HG03469 (cell line): ENCODE measurements around the gene SLC25A42.
"Not testable (repeated sequence)": the region's sequence is repeated elsewhere in the genome, so short reads cannot be mapped to it uniquely, and the experiment has no call there.

ENCODE experiments used
- ATAC-seq: cut with Tn5 transposase; IDR thresholded peaks from one replicate; pipeline ENCODE4 v1.9.1; 2021; ENCODE audit warnings: mild to moderate bottlenecking, moderate library complexity, moderate number of reproducible peaks; ENCODE audit not compliant: unreplicated experiment

The SLC25A42 gene

GRCh38 chr19:19101540-19101939 lies 37.7 kb downstream of the SLC25A42 start:
- no peak for ATAC-seq

DNA sequence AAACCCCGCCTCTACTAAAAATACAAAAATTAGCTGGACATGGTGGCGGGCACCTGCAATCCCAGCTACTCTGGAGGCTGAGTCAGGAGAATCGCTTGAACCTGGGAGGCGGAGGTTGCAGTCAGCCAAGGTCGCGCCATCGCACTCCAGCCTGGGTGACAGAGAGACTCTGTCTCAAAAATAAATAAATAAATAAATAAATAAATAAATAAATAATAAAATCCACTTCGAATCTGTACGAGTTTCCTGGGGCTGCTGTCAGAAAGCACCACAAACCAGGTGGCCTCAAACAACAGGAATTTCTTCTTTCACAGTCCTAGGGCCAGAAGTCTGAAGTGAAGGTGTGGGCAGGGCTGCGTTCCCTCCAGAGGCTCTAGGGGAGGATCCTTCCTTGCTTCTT lies 38.8 kb downstream of the SLC25A42 start:
- ATAC-seq: not testable (repeated sequence)

DNA sequence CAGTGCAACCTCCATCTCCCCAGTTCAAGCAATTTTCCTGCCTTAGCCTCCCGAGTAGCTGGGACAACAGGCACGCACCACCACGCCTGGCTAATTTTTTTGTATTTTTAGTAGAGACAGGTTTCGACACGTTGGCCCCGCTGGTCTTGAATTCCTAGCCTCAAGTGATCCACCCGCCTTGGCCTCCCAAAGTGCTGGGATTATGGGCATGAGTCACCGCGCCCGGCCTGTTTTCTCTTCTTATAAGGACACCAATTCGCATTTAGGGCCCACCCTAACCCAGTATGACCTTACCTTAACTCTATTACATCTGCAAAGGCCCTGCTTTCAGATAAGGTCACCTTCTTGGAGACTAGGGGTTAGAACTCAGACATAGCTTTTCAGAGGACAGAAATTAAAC lies 39.4 kb downstream of the SLC25A42 start:
- no peak for ATAC-seq

DNA sequence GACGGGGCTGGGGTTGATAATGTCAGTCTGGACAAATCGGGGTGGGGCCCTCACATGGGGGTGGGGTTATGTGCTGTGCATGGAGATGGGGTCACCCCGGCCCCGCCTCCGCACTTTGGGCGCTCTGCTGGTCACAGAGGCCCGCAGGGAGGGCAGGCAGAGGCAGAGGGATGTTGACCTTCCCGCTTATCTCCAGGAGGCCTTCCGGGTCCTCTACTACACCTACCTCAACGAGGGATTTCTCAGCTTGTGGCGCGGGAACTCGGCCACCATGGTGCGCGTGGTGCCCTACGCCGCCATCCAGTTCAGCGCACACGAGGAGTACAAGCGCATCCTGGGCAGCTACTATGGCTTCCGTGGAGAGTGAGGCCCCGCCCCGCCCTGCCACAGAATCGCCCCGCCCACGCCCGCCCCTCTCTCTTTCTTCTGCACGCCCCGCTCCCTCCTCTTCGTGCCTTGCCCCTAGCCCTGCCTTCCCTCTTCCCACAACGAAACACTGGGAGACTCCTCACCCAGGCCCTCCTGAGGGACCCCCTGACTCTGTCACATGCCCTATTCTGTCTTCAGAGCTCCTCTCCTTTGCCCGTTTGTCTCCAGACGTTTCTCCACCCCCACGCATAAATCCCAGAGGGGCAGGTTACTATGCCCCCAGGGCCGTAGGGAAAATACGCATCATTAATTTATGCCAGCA lies 41.7 kb downstream of the SLC25A42 start:
- no peak for ATAC-seq

DNA sequence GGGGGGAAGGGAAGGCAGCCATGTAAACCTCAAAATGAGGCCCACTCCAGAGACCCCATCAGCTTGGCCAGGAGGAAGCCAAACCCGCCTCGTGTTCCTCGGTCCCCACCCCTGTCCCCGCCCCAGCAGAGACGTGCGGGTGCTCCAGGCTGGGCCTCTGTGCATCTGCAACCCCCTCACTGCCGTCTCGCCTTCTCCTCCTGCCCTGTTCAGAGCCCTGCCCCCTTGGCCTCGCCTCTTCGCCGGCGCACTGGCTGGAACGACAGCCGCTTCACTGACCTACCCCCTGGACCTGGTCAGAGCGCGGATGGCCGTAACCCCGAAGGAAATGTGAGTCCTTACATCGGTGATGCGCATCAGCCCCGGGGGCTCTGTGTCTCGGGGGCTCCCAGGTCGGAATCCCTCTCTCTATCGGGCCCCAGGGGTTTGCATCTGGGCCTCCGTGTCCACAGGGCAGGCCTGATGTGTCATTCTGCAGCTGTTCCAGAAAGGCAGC lies 42.3 kb downstream of the SLC25A42 start:
- ATAC-seq: no peak

DNA sequence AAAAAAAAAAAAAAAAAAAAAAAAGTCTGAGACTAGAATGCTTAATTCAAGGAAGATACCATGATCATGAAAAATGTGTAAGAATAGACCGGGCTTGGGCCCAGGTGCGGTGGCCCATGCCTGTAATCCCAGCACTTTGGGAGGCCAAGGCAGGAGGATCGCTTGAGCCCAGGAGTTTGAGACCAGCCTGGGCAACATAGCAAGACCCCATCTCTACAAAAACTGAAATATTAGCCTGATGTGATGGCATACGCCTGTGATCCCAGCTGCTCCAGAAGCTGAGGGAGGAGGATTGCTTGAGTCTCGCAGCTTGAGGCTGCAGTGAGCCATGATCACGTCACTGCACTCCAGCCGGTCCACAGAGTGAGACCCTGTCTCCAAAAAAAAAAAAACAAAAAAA lies 43.1 kb downstream of the SLC25A42 start:
- ATAC-seq: not testable (repeated sequence)

- no peak for ATAC-seq
Measured at GRCh38 chr19:19107654-19108053, 43.9 kb downstream of the SLC25A42 start.

DNA sequence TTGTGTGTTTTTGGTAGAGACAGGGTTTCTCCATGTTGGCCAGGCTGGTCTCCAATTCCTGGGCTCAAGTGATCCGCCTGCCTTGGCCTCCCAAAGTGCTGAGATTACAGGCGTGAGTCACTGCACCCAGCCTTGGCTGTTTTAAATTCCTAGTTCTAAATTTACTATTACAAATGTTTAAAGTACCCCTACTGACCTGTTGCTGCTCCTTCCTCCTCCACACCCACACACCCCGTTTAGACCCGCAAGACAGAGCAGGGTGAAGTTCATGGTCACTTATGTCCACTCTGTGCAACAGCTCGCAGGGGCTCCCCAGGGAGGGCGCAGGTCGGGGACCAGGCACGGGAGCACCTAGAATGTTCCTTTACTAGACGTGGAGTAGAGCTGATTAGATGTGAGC lies 45.8 kb downstream of the SLC25A42 start:
- no peak for ATAC-seq

DNA sequence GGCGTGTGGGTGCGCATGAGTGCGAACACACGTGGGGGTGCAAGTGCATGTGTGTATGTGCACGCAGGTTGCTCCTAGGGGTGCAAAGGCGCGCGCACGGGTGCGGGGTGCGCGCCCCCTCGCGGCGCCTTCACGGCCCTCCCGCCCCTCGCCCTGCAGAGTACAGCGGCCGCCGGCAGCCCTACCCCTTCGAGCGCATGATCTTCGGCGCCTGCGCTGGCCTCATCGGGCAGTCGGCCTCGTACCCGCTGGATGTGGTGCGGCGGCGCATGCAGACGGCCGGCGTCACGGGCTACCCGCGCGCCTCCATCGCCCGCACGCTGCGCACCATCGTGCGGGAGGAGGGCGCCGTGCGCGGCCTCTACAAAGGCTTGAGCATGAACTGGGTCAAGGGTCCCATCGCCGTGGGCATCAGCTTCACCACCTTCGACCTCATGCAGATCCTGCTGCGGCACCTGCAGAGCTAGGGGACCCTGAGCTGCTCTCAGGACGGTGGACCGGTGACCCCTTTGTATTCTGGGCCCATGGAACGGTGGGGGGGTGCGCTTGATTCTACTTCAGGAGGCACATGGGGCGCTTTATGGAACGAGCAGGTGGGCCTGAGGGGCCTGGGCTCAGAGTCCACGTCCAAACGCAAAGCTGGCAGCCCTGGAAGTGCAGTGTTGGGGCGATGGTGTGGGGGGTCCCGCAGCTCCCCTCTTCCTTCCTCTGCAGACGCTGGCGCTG lies 46.8 kb downstream of the SLC25A42 start:
- no peak for ATAC-seq

DNA sequence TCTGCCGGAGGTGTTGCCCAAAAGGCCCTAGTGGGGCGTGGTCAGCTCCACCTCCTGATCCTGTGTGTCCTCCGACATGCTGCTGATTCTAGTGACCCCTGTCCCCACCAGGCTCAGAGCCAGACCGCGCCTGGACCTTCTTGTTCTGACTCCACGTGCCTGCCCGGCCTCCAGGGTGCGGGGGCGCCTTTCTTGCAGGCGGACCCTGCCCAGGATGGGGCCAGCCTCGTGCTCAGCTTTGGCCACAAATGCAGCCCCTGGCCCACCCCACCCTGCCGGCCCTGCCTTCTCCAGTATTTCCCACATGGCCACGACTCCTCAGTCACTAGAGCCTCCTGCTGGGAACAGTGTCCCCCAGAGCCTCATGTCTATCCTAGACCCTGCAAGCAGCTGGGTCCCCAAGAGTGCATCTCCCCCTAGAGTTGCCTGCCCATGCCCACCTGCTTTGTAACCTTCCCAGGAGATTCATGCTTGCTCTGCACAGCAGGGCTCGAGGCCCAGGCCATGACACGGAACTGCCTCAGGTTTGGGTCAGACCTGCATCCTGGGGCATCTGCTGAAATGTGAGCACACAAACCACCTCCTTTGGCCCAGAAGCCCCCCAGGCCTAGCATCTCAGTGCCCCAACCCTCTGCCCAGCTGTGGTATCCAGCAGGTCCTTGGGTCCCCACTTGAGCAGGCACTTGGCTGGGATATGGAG lies 47.5 kb downstream of the SLC25A42 start:
- ATAC-seq: no peak

DNA sequence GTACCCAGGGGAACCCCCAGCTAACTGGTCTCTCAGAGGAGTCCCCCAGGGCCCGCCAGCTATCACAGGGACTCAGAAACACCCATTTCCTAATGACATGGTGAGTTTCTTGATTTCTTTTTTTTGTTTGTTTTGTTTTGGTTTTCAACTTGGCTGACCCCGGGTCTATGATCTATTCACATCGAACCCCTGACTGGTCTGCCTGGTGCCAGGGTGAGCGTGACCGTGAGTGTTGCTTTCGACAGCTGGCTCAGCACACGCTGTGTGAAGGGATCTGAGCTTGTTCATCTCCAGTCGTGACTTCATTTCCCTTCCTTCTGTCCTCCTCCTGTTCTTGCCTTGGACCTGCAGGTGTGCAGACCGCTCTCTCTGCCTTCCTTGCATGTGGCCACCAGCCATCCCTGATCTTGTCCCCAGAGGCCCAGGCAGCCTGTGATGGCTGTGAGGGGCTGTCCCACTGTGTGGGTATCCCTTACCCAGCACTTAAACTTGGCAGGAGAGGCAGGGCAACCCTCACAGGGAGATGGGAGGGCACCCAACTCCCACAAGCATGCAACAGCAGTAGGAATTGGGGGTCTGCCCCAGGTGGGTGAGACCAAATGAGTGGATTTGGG lies 48.3 kb downstream of the SLC25A42 start:
- no peak for ATAC-seq

DNA sequence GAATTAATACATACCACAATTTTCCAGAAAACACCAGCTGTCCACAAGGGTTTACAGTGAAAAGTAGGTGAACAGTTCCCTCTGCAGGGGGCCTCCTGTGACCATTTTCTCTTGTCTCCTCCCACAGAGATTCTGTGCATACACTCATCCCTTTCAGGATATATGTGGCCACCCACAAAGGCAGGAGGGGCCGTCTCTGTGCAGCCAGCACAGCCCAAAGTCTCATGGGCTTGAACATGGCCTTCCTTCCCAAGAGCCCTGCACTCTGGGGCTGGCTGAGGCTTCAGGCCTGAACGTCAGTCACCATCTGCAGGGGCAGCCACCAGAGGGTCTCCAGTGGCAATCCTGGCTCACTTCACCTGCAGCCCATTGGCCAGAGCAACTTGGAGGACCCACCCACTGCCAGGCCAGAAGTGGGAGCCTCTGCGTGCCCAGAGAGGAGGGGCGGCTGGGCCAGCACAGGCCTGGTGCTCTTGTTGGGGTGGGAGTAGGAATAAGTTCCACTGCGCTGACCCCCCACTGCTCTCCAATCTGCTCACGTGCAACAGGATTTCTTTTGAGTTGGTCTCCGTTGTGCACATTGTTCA lies 49.3 kb downstream of the SLC25A42 start:
- ATAC-seq: no peak

DNA sequence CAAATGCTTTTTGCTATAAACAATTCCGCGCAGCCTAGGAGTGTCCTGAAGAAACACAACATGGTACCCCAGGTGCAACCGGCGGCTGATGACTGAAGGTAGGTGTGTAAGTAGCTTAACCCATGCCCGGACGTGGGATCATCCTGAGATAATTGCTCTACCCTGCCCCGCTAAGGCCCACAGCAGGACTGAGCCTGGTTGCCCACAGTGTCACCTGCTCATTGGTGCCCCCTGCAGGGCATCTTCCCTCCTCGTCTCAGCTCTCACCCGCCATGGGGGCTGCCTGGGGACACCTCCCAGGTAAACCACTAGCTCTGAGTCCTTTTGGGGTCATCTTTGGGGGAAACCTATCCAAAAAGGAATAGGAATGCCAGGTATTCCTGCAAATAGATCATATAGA lies 52.2 kb downstream of the SLC25A42 start:
- no peak for ATAC-seq

- ATAC-seq: no peak
Measured at GRCh38 chr19:19119325-19120237, 55.8 kb downstream of the SLC25A42 start.

DNA sequence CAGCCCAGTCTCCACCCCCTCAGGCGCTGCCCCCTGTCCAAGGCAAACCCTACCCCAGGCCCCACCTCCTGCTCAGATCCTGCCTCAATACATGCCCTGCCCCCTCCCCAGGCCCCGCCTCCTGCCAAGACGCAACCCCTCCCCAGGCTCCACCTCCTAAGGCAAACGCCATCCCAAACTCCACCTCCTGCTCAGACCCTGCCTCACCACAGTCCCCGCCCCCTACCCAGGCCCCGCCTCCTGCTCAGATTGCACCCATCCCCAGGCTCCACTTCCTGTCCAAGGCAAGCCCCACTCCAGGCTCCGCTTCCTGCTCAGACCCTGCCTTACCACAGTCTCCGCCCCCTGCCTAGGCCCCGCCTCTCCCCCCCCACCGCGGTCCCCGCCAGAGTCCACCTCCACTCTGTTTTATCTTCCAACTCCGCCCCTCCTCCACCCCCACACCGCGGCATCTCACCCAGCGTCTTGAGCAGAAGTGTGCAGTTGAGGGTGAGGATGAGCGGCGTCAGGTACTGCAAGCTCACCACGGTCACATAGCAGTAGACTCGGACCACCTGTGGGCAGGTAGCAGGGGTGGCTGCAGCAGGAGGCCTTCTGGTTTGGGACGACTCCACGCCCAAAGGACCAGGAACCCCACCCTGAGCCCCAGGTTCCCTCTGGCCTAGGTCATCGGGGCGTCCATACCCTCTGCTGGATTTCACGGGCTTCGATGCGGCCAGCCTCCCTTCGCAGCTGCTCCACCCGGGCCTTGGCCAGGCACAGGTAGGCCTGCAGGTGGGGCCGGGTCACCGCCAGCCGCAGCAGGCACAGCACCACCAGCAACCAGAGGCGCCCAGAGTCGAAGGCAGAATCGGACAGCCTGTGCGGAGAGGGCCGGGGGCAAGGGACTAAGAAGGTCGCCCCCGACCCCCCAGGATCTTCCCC lies 56.8 kb downstream of the SLC25A42 start:
- no peak for ATAC-seq

DNA sequence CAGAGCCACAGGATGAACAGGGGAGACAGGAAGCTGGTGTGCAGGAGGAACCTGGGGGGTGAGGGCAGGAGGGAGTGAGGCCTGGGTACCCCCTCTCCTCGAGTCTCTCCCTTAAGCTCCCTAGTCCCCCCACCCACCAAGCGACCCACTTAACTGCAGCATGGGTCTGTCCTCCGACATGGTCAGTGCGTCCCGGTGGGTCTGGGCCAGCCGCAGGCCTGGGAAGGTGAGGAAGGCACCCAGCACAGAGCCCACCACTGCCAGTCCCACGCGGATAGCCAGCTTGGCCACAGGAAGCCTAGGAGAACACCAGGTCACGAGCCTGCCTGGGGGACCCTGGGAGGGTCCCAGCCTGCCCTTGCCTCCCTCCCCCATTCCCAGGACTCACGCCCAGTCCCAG lies 57.6 kb downstream of the SLC25A42 start:
- ATAC-seq: no peak

DNA sequence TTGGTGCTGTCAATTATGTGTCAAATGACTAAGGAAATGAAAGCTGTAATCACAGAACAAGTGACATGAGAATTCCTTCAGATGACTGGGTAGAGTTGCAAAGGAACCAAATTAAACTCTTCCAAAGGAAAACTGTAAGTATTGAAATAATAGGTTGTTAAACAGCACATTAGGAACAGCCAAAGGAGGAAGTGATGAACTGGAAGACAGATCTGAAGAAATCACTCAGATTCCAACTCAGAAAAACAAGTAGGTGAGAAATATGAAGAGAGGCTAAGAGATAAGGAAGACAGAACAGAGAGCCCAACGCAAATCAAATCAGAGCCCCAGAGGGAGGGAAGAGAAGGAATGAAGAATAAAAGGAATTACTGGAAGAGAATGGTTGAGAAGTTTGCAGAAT lies 59.1 kb downstream of the SLC25A42 start:
- no peak for ATAC-seq

- ATAC-seq: no peak
Measured at GRCh38 chr19:19123386-19123785, 59.6 kb downstream of the SLC25A42 start.

DNA sequence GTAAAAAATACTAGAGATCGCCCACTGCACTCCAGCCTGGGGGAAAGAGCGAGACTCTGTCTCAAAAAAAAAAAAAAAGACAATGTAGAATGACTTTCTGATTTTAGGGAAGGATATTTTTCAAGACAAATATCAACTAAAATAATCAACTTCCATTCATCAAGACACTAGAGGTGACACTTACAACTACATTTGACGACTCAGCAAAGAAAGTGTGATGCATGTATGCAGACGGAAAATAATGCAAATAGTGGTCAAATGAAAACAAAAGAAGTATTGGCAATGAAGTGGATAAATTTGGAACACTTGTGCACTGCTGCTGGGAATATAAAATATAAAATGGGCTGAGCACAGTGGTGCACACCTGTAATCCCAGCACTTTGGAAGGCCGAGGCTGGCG lies 62.3 kb downstream of the SLC25A42 start:
- ATAC-seq: no peak
